HepG2 (cell line): ENCODE data around the gene ZFP64. TPM values are rescaled to one million over a fixed set of nuclear protein-coding genes. Genes with fewer than 3 reads are reported as not detected.

ENCODE experiments used
- DPF2 ChIP-seq: sonication (generic); formaldehyde crosslinking; IDR thresholded peaks from 2 replicates; pipeline ENCODE4 v1.4.0; 2020; ENCODE audit warnings: mild to moderate bottlenecking, low read depth, missing genetic modification reagents, borderline replicate concordance
- ETV6 ChIP-seq: sonication (generic); formaldehyde crosslinking; conservative IDR thresholded peaks from 2 replicates; pipeline ENCODE4 v1.4.0; 2020; ENCODE audit warnings: missing genetic modification reagents
- HCFC1 ChIP-seq: fragments of 150-350 bp; IDR thresholded peaks from 2 replicates; pipeline ENCODE4 v1.6.1; 2014; ENCODE audit warnings: low read depth, low read length
- PCBP2 ChIP-seq: fragments of 200-400 bp; formaldehyde crosslinking; optimal IDR thresholded peaks from 2 replicates; pipeline ENCODE3; 2018; ENCODE audit warnings: low read length, low read depth; ENCODE audit not compliant: poor library complexity, severe bottlenecking
- PPARG ChIP-seq: conservative IDR thresholded peaks from 2 replicates; pipeline ENCODE4 v1.6.1; 2016; ENCODE audit warnings: missing biosample characterization, missing genetic modification reagents
- PREB ChIP-seq: sonication (generic); formaldehyde crosslinking; IDR thresholded peaks from 2 replicates; pipeline ENCODE4 v1.4.0; 2020; ENCODE audit warnings: missing genetic modification reagents
- SSRP1 ChIP-seq: IDR thresholded peaks from 2 replicates; pipeline ENCODE4 v1.6.1; 2016; ENCODE audit warnings: control low read depth
- WIZ ChIP-seq: sonication (generic); formaldehyde crosslinking; IDR thresholded peaks from 2 replicates; pipeline ENCODE4 v1.5.1; 2020; ENCODE audit warnings: mild to moderate bottlenecking, missing genetic modification reagents
- XRCC5 ChIP-seq: fragments of 200-400 bp; formaldehyde crosslinking; optimal IDR thresholded peaks from 2 replicates; pipeline ENCODE3; 2017; ENCODE audit warnings: mild to moderate bottlenecking, low read length
- ZHX1 ChIP-seq: sonication (generic); formaldehyde crosslinking; IDR thresholded peaks from 2 replicates; pipeline ENCODE4 v1.8.1; 2022; ENCODE audit warnings: low read depth, mild to moderate bottlenecking, missing genetic modification reagents
- ZNF225 ChIP-seq: sonication (generic); formaldehyde crosslinking; IDR thresholded peaks from 2 replicates; pipeline ENCODE4 v1.4.0; 2020; ENCODE audit warnings: mild to moderate bottlenecking, missing genetic modification reagents
- ZNF747 ChIP-seq: sonication (generic); formaldehyde crosslinking; IDR thresholded peaks from 2 replicates; pipeline ENCODE4 v1.8.1; 2023; ENCODE audit warnings: missing genetic modification reagents, mild to moderate bottlenecking, borderline replicate concordance
- ZNF782 ChIP-seq: sonication (generic); formaldehyde crosslinking; IDR thresholded peaks from 2 replicates; pipeline ENCODE4 v1.4.0; 2020; ENCODE audit warnings: missing genetic modification reagents, mild to moderate bottlenecking, borderline replicate concordance
- polyA plus RNA-seq, 8 experiments: library from polyadenylated mRNA; depleted of rRNA in 3 of 8; stranded (reverse) in 7 of 8; unstranded in 1 of 8; fragments of >200 nt; fragmentation: Illumina TruSeq in 4 of 8; extraction: Trizol in 4 of 8; gene quantifications; 2 replicates each; pipeline versions ENCODE4 v1.2.1 to v1.2.3, GENCODE V29; 2011 to 2016; ENCODE audit warnings: low read depth in 4 of 8, missing spikeins in 1 of 8, mixed read lengths in 1 of 8; ENCODE audit not compliant: insufficient read depth in 1 of 8
- total RNA-seq, 5 experiments: library from RNA; depleted of rRNA; stranded (reverse); fragments of >200 nt; fragmentation: Illumina TruSeq; extraction: Trizol; gene quantifications; 2 replicates each; pipeline ENCODE4 v1.2.3, GENCODE V29; 2016; ENCODE audit warnings: low read depth in 1 of 5
- TF ChIP-seq, protein P1 (sequence below), 2 experiments: fragments of 450-650 bp in 1 of 2; sonication (generic) in 1 of 2; formaldehyde crosslinking in 1 of 2; IDR thresholded peaks; 2 replicates each; pipeline versions ENCODE4 v1.6.1 to v1.8.0; 2016 to 2022; ENCODE audit warnings: antibody characterized with exemption in 1 of 2, mild to moderate bottlenecking in 1 of 2, missing genetic modification reagents in 1 of 2

The ZFP64 gene
- total and polyA plus RNA-seq, 2 of the 13 experiments (the other 11 are each of a cell fraction or from before 2014, with no cell fraction given), result 12.0 to 24.3 TPM

- TF ChIP-seq PCBP2 (no peak), PREB (CRISPR knock-in tag) (no peak), PPARG (peak; percentile 65), ZNF225 (no peak), HCFC1 (no peak), ETV6 (CRISPR knock-in tag) (no peak), SSRP1 (CRISPR knock-in tag) (no peak), WIZ (CRISPR knock-in tag) (no peak), DPF2 (CRISPR knock-in tag) (peak; percentile 16; the same call in 1 of the 2 replicates), ZHX1 (CRISPR knock-in tag) (no peak), XRCC5 (no peak), ZNF747 (CRISPR knock-in tag) (no peak), ZNF782 (CRISPR knock-in tag) (no peak)
- TF ChIP-seq, protein P1, sequence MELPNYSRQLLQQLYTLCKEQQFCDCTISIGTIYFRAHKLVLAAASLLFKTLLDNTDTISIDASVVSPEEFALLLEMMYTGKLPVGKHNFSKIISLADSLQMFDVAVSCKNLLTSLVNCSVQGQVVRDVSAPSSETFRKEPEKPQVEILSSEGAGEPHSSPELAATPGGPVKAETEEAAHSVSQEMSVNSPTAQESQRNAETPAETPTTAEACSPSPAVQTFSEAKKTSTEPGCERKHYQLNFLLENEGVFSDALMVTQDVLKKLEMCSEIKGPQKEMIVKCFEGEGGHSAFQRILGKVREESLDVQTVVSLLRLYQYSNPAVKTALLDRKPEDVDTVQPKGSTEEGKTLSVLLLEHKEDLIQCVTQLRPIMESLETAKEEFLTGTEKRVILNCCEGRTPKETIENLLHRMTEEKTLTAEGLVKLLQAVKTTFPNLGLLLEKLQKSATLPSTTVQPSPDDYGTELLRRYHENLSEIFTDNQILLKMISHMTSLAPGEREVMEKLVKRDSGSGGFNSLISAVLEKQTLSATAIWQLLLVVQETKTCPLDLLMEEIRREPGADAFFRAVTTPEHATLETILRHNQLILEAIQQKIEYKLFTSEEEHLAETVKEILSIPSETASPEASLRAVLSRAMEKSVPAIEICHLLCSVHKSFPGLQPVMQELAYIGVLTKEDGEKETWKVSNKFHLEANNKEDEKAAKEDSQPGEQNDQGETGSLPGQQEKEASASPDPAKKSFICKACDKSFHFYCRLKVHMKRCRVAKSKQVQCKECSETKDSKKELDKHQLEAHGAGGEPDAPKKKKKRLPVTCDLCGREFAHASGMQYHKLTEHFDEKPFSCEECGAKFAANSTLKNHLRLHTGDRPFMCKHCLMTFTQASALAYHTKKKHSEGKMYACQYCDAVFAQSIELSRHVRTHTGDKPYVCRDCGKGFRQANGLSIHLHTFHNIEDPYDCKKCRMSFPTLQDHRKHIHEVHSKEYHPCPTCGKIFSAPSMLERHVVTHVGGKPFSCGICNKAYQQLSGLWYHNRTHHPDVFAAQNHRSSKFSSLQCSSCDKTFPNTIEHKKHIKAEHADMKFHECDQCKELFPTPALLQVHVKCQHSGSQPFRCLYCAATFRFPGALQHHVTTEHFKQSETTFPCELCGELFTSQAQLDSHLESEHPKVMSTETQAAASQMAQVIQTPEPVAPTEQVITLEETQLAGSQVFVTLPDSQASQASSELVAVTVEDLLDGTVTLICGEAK (IDR thresholded peaks at IDR 0.05), result no peak
- TF ChIP-seq, protein P1 (CRISPR knock-in tag; IDR thresholded peaks at IDR 0.05), result no peak; the same call in 1 of the 2 replicates
These were observed 39.7 kb upstream of the ZFP64 start (continued) for GRCh38 chr20:52231230-52231746.
